NCI-H2107 (cell line): Measurements from ENCODE around the gene GID8.

ENCODE experiments used
- DNase-seq: peaks from one replicate; lab custom pipeline; 2025; lab: John Stamatoyannopoulos, UW

Gene GID8

GRCh38 chr20:62970307-62971210, 32.6 kb downstream of the GID8 start:
- no peak for DNase-seq

DNA sequence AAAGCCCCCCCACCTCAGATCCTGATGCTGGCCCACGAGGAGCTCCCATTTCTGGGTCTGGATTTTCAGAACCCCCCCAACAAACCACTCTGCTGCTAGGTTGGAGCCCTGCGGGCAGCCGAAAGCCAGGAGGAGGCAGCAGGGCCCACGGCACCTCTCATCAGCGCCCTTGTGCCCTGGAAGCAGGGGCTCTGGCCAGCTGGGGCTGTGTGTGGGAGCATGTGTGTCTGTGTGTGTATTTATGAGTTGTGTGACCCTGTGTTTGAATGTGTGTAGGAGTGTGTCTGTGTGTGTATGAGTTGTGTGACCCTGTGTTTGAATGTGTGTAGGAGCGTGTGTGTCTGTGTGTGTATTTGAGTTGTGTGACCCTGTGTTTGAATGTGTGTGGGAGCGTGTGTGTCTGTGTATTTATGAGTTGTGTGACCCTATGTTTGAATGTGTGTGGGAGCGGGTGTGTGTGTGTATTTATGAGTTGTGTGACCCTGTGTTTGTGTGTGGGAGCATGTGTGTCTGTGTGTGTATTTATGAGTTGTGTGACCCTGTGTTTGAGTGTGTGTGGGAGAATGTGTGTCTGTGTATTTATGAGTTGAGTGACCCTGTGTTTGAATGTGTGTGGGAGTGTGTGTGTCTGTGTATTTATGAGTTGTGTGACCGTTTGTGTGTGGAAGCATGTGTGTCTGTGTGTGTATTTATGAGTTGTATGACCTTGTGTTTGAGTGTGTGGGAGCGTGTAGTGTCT, 33.4 kb downstream of the GID8 start:
- no peak for DNase-seq

- peak; percentile 83 for DNase-seq
Measured at GRCh38 chr20:62971950-62972844, 34.2 kb downstream of the GID8 start.

- no peak for DNase-seq
Measured at GRCh38 chr20:62972845-62973745, 35.1 kb downstream of the GID8 start.

- DNase-seq, result no peak
Measured at GRCh38 chr20:62975251-62975760, 37.4 kb downstream of the GID8 start.

GRCh38 chr20:62975812-62976508, 38.0 kb downstream of the GID8 start:
- no peak for DNase-seq

DNA sequence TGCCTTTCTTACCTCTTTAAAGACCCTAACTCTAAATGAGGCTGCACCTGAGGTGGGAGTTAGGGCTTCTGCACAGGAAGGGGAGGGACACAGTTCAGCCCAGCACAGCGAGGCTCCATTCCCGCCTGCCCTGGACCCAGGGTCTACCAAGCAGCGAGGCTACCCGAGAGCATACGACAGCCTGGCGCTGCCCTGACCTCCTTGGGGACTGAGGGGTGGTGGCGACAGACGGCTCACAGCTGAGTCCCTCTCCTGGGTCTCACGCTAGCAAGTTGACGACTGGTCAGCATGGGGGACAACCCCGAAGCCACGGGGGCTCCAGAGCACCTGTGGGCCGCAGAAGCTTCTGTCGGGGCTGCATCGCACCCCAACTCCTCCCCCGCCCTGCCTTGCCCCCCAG, 38.9 kb downstream of the GID8 start:
- DNase-seq, result no peak

GRCh38 chr20:62977613-62978560, 39.9 kb downstream of the GID8 start:
- no peak for DNase-seq

GRCh38 chr20:62978561-62978943, 40.6 kb downstream of the GID8 start:
- DNase-seq, result no peak

GRCh38 chr20:62979310-62979709, 41.4 kb downstream of the GID8 start:
- DNase-seq, result no peak

DNA sequence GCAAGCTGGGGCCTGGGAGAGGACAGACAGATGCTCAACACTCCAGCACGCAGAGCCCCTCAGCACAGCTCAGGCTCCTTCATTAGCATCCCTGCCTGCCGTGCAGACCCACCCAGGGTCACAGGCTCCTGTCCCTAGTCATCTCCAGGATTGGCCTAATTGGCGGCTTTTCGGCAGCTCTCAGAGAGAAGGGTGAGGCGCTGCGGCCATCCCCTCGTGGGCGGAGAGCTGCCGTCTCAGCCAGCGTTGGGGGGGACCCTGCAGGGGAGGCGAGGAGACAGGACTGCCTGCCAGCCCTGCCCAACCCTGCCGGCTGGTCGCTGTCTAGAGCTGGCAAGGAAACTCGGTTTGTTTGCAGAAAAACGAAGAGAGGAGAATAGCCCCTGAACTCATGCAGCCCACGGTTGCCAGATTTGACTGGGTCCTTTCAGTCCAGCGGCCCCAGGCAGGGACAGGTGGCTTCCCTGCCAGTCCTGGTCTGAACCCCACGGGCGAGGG, 42.0 kb downstream of the GID8 start:
- DNase-seq, result no peak

DNA sequence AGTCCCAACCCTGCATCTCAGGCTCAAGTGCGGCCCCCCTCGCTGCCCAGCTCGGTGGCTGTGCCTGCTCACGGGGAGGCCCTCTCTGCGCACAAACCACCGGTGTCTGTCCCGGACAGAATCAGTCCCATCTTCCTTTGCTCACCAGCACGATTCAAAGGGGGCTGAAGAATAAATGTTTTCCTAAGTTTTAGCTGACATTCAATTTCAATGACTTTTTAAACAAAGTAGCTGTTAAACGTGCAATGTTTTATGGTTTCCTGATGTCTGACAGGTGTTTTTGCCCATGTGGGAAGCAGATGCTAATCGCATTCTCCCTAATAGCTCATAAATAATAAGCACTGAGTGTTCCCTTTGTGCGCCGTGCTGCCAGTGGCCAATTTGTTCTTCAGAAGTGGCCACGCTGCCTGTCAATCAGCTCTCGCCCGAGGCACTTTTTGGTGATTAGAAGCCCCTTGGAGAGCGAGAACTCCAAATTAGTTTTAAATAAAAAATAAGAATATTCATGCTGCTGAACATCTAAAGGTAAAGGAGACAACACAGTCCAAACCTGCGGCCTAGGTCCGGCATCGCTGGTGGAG, 42.5 kb downstream of the GID8 start:
- DNase-seq, result no peak

GRCh38 chr20:62980970-62981369, 43.0 kb downstream of the GID8 start:
- peak; percentile 54 for DNase-seq

- DNase-seq, result no peak
Measured at GRCh38 chr20:62982124-62983075, 44.5 kb downstream of the GID8 start.

GRCh38 chr20:62983210-62983609, 45.3 kb downstream of the GID8 start:
- no peak for DNase-seq

DNA sequence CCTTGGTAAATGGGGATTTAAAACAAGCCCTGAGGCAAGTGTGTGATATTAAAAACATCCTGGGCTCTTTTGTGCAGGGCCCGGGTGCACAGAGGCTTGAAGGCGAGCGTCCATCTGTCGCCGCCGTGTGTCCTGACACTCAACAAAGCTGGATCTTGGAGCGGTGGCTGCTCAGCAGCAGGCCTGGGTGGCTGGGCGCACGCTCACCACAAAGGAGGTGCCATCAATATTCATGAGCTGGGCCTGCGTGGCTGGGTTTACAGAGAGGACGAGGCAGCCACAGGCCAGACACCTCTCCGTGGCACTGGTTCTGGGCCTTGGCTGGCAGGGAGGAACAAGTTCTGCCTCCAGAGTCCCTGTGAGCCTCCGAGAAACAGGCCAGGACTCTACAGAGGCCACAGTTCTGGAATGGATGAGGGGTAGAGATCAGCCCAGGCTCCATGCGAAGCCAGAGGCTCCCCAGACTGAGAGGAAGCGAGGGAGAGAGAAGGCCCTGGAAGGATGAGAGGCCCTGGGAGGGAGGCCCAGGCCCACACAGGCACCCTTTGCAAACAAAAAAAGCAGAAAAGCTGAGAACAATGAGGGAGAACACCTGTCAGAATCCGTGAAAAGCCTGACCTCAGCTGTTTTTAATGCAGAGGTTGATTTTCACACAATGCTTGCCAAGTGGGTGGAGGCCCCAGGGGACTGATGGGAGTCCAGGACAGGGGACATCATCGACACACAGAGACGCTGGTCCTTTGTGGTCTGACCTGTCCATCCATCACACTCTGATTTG, 46.9 kb downstream of the GID8 start:
- DNase-seq, result no peak

GRCh38 chr20:62985444-62985778, 47.5 kb downstream of the GID8 start:
- DNase-seq, result no peak
